ENCODE measurements around the gene ZMYND10. TPM values are rescaled to one million over a fixed set of nuclear protein-coding genes. Genes with fewer than 3 reads are reported as not detected.
A peak's percentile ranks its signal among the peaks of the same experiment; 100 is the strongest.

The ZMYND10 gene
- total RNA-seq, 1 donor from 2014 or later: 32.8 TPM

- intact Hi-C loops (cut with DNase I): no loop called here
- DNase-seq (no peak), ATAC-seq (no peak)
- peaks cover 12% of the 10 kb centered on the region for H3K4me1 ChIP-seq
- TF ChIP-seq CTCF (IDR thresholded peaks at IDR 0.05): no peak
- no peaks in the 10 kb centered on the region for H3K9me3 ChIP-seq
- no peak overlapping the region for H3K27ac ChIP-seq
- H3K36me3 ChIP-seq: peaks cover 11% of the 10 kb centered on the region
- H3K27me3 ChIP-seq (ENCODE audit: low read depth): no peaks in the 10 kb centered on the region
- no peak overlapping the region for H3K4me3 ChIP-seq
Measured at GRCh38 chr3:50369012-50369670, 23.6 kb upstream of the ZMYND10 start.

GRCh38 chr3:50365842-50366220 is 20.3 kb upstream of the ZMYND10 start:
- H3K4me1 ChIP-seq: peaks cover 12% of the 10 kb centered on the region
- no peak for DNase-seq
- H3K36me3 ChIP-seq: peaks cover 11% of the 10 kb centered on the region
- no peaks in the 10 kb centered on the region for H3K27me3 ChIP-seq (ENCODE audit: low read depth)
- peak overlapping the region; percentile 61 for H3K4me3 ChIP-seq
- intact Hi-C loops (cut with DNase I): no loop called here
- TF ChIP-seq CTCF (IDR thresholded peaks at IDR 0.05): no peak
- H3K27ac ChIP-seq: peak overlapping the region; percentile 49
- ATAC-seq: no peak
- H3K9me3 ChIP-seq: no peaks in the 10 kb centered on the region

GRCh38 chr3:50365080-50365841 is 19.7 kb upstream of the ZMYND10 start:
- DNase-seq (peak; percentile 89), ATAC-seq (peak; percentile 79 to 84)
- H3K4me1 ChIP-seq: peaks cover 12% of the 10 kb centered on the region
- intact Hi-C loops (cut with DNase I): no loop called here
- H3K9me3 ChIP-seq: no peaks in the 10 kb centered on the region
- H3K36me3 ChIP-seq: peaks cover 11% of the 10 kb centered on the region
- peak overlapping the region; percentile 61 for H3K4me3 ChIP-seq
- H3K27me3 ChIP-seq (ENCODE audit: low read depth): no peaks in the 10 kb centered on the region
- no peak for TF ChIP-seq CTCF (IDR thresholded peaks at IDR 0.05)
- peak overlapping the region; percentile 49 for H3K27ac ChIP-seq

- no peaks in the 10 kb centered on the region for H3K9me3 ChIP-seq
- peaks cover 11% of the 10 kb centered on the region for H3K36me3 ChIP-seq
- no peak for DNase-seq
- intact Hi-C loops (cut with DNase I): no loop called here
- H3K4me3 ChIP-seq: peak overlapping the region; percentile 61
- TF ChIP-seq CTCF (IDR thresholded peaks at IDR 0.05): no peak
- H3K27ac ChIP-seq: peak overlapping the region; percentile 7
- H3K4me1 ChIP-seq: peaks cover 18% of the 10 kb centered on the region
- ATAC-seq: peak; percentile 5 to 7
- no peaks in the 10 kb centered on the region for H3K27me3 ChIP-seq (ENCODE audit: low read depth)
Measured at GRCh38 chr3:50364573-50365079, 19.1 kb upstream of the ZMYND10 start.

- intact Hi-C loops (cut with DNase I): no loop called here
- no peaks in the 10 kb centered on the region for H3K27me3 ChIP-seq (ENCODE audit: low read depth)
- DNase-seq (no peak), ATAC-seq (peak; percentile 3 to 5)
- peak overlapping the region; percentile 89 for H3K4me3 ChIP-seq
- H3K36me3 ChIP-seq: peaks cover 31% of the 10 kb centered on the region
- no peak for TF ChIP-seq CTCF (IDR thresholded peaks at IDR 0.05)
- H3K4me1 ChIP-seq: peaks cover 51% of the 10 kb centered on the region
- H3K9me3 ChIP-seq: no peaks in the 10 kb centered on the region
- peak overlapping the region; percentile 89 for H3K27ac ChIP-seq
Measured at GRCh38 chr3:50359760-50360110, 14.2 kb upstream of the ZMYND10 start.
